ENCODE measurements around the gene CHIC2. TPM values are rescaled to one million over a fixed set of nuclear protein-coding genes. Genes with fewer than 3 reads are reported as not detected.

The CHIC2 gene
- total and polyA plus RNA-seq, 2 of the 8 experiments (the other 6 are each of a cell fraction or from before 2014, with no cell fraction given), result 4.5 to 10.9 TPM

DNA sequence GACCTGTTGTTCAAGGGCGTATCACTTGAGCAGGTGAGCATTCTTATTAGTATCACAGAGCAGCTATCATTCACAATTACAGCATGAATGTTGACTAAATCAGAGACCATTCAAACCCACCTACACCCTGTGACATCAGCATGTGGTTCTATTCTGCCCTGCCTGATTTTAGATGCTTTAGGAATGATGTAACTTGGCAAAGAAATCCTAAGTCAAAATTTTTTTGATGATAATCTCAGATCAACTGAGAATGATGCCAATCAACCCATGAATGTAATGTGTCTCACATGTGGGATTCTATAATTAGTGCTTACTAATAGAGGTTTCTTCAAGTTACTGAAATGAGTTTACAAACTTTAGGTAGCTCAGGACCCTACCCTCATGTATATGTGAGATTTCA is 13.4 kb upstream of the CHIC2 start:
- H3K56ac ChIP-seq (replicated peaks; ENCODE audit: insufficient read length, low read depth, low read length), result no peak overlapping the region
- no peak overlapping the region for H4K5ac ChIP-seq (ENCODE audit: insufficient read length, low read depth, low read length)
- CTCF ChIA-PET (ENCODE audit: partially characterized antibody), result interaction anchor here (0.9 kb wide), 1 partner anchor 10 kb away, joined by 3 read pairs; no protein-coding TSS in a partner anchor
- H2BK15ac ChIP-seq (ENCODE audit: low read length), result no peak overlapping the region
- no peak overlapping the region for H4K91ac ChIP-seq (replicated peaks; ENCODE audit: insufficient read length, low read length)
- DNase-seq (ENCODE audit: low read depth in 1 of 2, low spot score in 2 of 2), result no peak
- no peaks in the 10 kb centered on the region for H3K27me3 ChIP-seq (replicated peaks in 1 of 4; ENCODE audit: control insufficient read depth in 3 of 4, extremely low read depth in 1 of 4, insufficient read depth in 3 of 4, low read length in 3 of 4)
- H2AFZ ChIP-seq (ENCODE audit: low read length), result no peak overlapping the region
- no peak overlapping the region for H2BK12ac ChIP-seq (ENCODE audit: low read depth, low read length)
- H3K9me3 ChIP-seq (ENCODE audit: insufficient read depth in 2 of 2, low read depth in 1 of 2, low read length in 1 of 2), result no peaks in the 10 kb centered on the region
- H3K14ac ChIP-seq (ENCODE audit: insufficient read length), result no peak overlapping the region
- no peaks in the 10 kb centered on the region for H3K79me2 ChIP-seq (ENCODE audit: control insufficient read depth in 1 of 2, insufficient read depth in 2 of 2, low read length in 2 of 2)
- H3K4me1 ChIP-seq (replicated peaks in 1 of 4; ENCODE audit: control insufficient read depth in 3 of 4, insufficient read depth in 4 of 4, low read length in 3 of 4), result no peaks in the 10 kb centered on the region
- H3K23me2 ChIP-seq (ENCODE audit: low read depth, low read length), result no peaks in the 10 kb centered on the region
- H2AK5ac ChIP-seq (ENCODE audit: low read depth, low read length), result no peak overlapping the region
- no peak overlapping the region for H2BK5ac ChIP-seq (ENCODE audit: low read depth, low read length)
- H3K79me1 ChIP-seq (ENCODE audit: low read depth, low read length), result no peaks in the 10 kb centered on the region
- no peak overlapping the region for H3K23ac ChIP-seq (ENCODE audit: insufficient read length)
- no peak overlapping the region for H3K4me3 ChIP-seq (ENCODE audit: extremely low read depth in 1 of 4, insufficient read depth in 2 of 4, low read depth in 3 of 4, low read length in 4 of 4)
- no peaks in the 10 kb centered on the region for H4K20me1 ChIP-seq (replicated peaks in 1 of 2; ENCODE audit: control insufficient read depth in 1 of 2, insufficient read depth in 2 of 2, low read length in 2 of 2)
- H2BK120ac ChIP-seq (replicated peaks; ENCODE audit: low read depth, low read length), result no peak overlapping the region
- H3K36me3 ChIP-seq (ENCODE audit: control insufficient read depth in 2 of 4, insufficient read depth in 4 of 4, low read length in 3 of 4), result no peaks in the 10 kb centered on the region
- 85% methylated on average over 1 of the region's 1 CpG; no CpG with 5 or more reads in 1 of the 2 experiments for WGBS, 2 experiments (ENCODE audit: extremely low coverage in 1 of 2, insufficient coverage in 1 of 2, insufficient read length in 1 of 2, insufficient replicate concordance in 2 of 2, low coverage in 1 of 2, low lambda C conversion rate in 2 of 2, missing lambda C conversion rate in 1 of 2)
- H3K18ac ChIP-seq (ENCODE audit: extremely low read depth, low read length), result no peak overlapping the region
- POLR2A ChIA-PET (ENCODE audit: partially characterized antibody), result interaction anchor here (0.6 to 1.3 kb wide), 2 partner anchors 11 to 48 kb away, joined by 3 read pairs; no protein-coding TSS in a partner anchor
- no peak overlapping the region for H3K9ac ChIP-seq (replicated peaks in 1 of 4; ENCODE audit: extremely low read depth in 1 of 4, low read depth in 3 of 4, low read length in 3 of 4)
- no peak overlapping the region for H4K8ac ChIP-seq (ENCODE audit: extremely low read depth, insufficient read depth, low read length)
- no peak for TF ChIP-seq SIN3A (conservative IDR thresholded peaks at IDR 0.05 in 1 of 2, IDR thresholded peaks at IDR 0.05 in 1 of 2; ENCODE audit: low read depth in 1 of 2, low read length in 2 of 2)
- TF ChIP-seq SRF (IDR thresholded peaks at IDR 0.05; ENCODE audit: low read depth, low read length), result no peak
- no peak for TF ChIP-seq CREB1 (IDR thresholded peaks at IDR 0.05)
- no peak for TF ChIP-seq ASH2L (IDR thresholded peaks at IDR 0.05; ENCODE audit: low read length)
- no peak for TF ChIP-seq FOSL1 (IDR thresholded peaks at IDR 0.05; ENCODE audit: insufficient read depth, low read depth, low read length)
- H3K4me2 ChIP-seq (ENCODE audit: insufficient read depth in 1 of 2, low read depth in 2 of 2, low read length in 2 of 2), result no peak overlapping the region
- H3K4ac ChIP-seq (replicated peaks; ENCODE audit: insufficient read length, low read depth, low read length), result no peak overlapping the region
- no peak for FAIRE-seq
- H2BK20ac ChIP-seq (ENCODE audit: low read length), result no peak overlapping the region
- H3K27ac ChIP-seq (ENCODE audit: low read depth, low read length), result no peak overlapping the region

All from H1 (cell line).